K562 (cell line): ENCODE data around the gene SPECC1L. TPM values are rescaled to one million over a fixed set of nuclear protein-coding genes. Genes with fewer than 3 reads are reported as not detected.
A peak's percentile ranks its signal among the peaks of the same experiment; 100 is the strongest.

Experiments
- ATAC-seq: fragments of 200-7000 bp; cut with Tn5 transposase; 3 replicates; pipeline ENCODE4 v1.9.1; 2020; ENCODE audit warnings: moderate library complexity
- BruUV-seq: library from RNA; stranded (reverse); fragments of 400-500 nt; replicated peaks from 2 replicates; lab custom pipeline; 2021; lab: Mats Ljungman, UMichigan
- CTCF ChIA-PET: fragments of 300-600 bp; formaldehyde crosslinking; extraction: SDS; loops from one replicate; lab custom pipeline; 2021; ENCODE audit warnings: low intra/inter-chr PET ratio; lab: Yijun Ruan, JAX
- POLR2A ChIA-PET: fragments of 300-600, 350-650 bp; sonication (Branson Sonifier 250); formaldehyde crosslinking; extraction: SDS; loops from one replicate; lab custom pipeline; 2021; ENCODE audit warnings: antibody characterized with exemption, inconsistent platforms; lab: Yijun Ruan, JAX
- DNase-seq, 4 experiments: peaks; one replicate each; pipeline versions ENCODE4 v3.0.0 to v3.0.0-alpha.2; 2011 to 2018; ENCODE audit warnings: low spot score in 3 of 4, mixed read lengths in 3 of 4; ENCODE audit errors: extremely low read depth in 1 of 4
- FAIRE-seq: peaks from 2 replicates; lab custom pipeline; 2011; peaks lifted over from hg19 to GRCh38; lab: Jason Lieb, UNC
- H2AFZ ChIP-seq: 2 replicates; pipeline ENCODE4 v1.6.0; 2011; ENCODE audit warnings: low read depth, low read length, control low read depth, inconsistent platforms
- H3K27ac ChIP-seq: fragments of 200-600 bp; 3 replicates; pipeline ENCODE4 v1.8.0; 2011; ENCODE audit warnings: low read depth, mild to moderate bottlenecking, control low read depth, inconsistent platforms, low read length, moderate library complexity, mixed read lengths; ENCODE audit errors: extremely low read depth
- H3K27me3 ChIP-seq, 2 experiments: fragments of 300-600 bp in 1 of 2; 2 replicates in 1 of 2; 3 replicates in 1 of 2; pipeline versions ENCODE4 v1.6.0 to v1.8.0; 2011; ENCODE audit warnings: inconsistent platforms in 2 of 2, low read length in 2 of 2, mild to moderate bottlenecking in 1 of 2, mixed read lengths in 1 of 2, moderate library complexity in 1 of 2; ENCODE audit not compliant: control insufficient read depth in 2 of 2, insufficient read depth in 2 of 2
- H3K36me3 ChIP-seq: fragments of 300-600 bp; 3 replicates; pipeline ENCODE4 v1.8.0; 2011; ENCODE audit warnings: mild to moderate bottlenecking, low read length, inconsistent platforms; ENCODE audit not compliant: control insufficient read depth, insufficient read depth
- H3K4me1 ChIP-seq, 2 experiments: fragments of 200-600 bp in 1 of 2; replicated peaks in 1 of 2; 2 replicates in 1 of 2; 3 replicates in 1 of 2; pipeline versions ENCODE4 v1.5.1 to v1.8.0; 2011; ENCODE audit warnings: inconsistent platforms in 2 of 2, low read length in 2 of 2, mild to moderate bottlenecking in 1 of 2, mixed read lengths in 1 of 2, moderate library complexity in 1 of 2; ENCODE audit not compliant: control insufficient read depth in 2 of 2, insufficient read depth in 2 of 2
- H3K4me2 ChIP-seq: 2 replicates; pipeline ENCODE4 v1.6.1; 2011; ENCODE audit warnings: low read length, control low read depth, inconsistent platforms, mixed read lengths; ENCODE audit not compliant: insufficient read depth
- H3K4me3 ChIP-seq: fragments of 200-600 bp; sonication (generic), shearing (Covaris generic); 2 replicates; pipeline ENCODE4 v1.5.1; 2016; ENCODE audit warnings: control low read depth, inconsistent platforms
- H3K79me2 ChIP-seq: fragments of 200-600 bp; 3 replicates; pipeline ENCODE4 v1.8.0; 2011; ENCODE audit warnings: low read length, inconsistent platforms; ENCODE audit not compliant: control insufficient read depth, insufficient read depth
- H3K9ac ChIP-seq, 2 experiments: 2 replicates each; pipeline versions ENCODE4 v1.6.0 to v1.6.1; 2011; ENCODE audit warnings: low read depth in 2 of 2, low read length in 2 of 2, control low read depth in 1 of 2, inconsistent platforms in 1 of 2, mild to moderate bottlenecking in 1 of 2, mixed read lengths in 1 of 2; ENCODE audit not compliant: insufficient read depth in 1 of 2
- H3K9me1 ChIP-seq: one replicate; pipeline ENCODE4 v1.6.0; 2011; ENCODE audit warnings: inconsistent platforms, mild to moderate bottlenecking, low read length, moderate library complexity; ENCODE audit not compliant: control insufficient read depth, insufficient read depth
- H3K9me3 ChIP-seq: replicated peaks from 2 replicates; pipeline ENCODE4 v1.5.1; 2011; ENCODE audit warnings: low read depth, low read length, inconsistent platforms; ENCODE audit not compliant: control insufficient read depth, insufficient read depth
- H4K20me1 ChIP-seq: replicated peaks from 2 replicates; pipeline ENCODE4 v1.6.1; 2011; ENCODE audit warnings: low read length, inconsistent platforms, mixed read lengths; ENCODE audit not compliant: control insufficient read depth, insufficient read depth
- ASH1L ChIP-seq: fragments of 450-650 bp; IDR thresholded peaks from 2 replicates; pipeline ENCODE4 v1.6.1; 2018; ENCODE audit warnings: borderline replicate concordance, mild to moderate bottlenecking, low read depth; ENCODE audit not compliant: partially characterized antibody
- EGR1 ChIP-seq: fragments of 450-650 bp; conservative IDR thresholded peaks from 2 replicates; pipeline ENCODE4 v1.6.1; 2017; ENCODE audit warnings: mild to moderate bottlenecking
- HINFP ChIP-seq: fragments of 450-650 bp; conservative IDR thresholded peaks from 2 replicates; pipeline ENCODE4 v1.6.1; 2016; ENCODE audit warnings: missing genetic modification characterization, low read depth, mild to moderate bottlenecking, control low read depth, missing compliant biosample characterization
- HLTF ChIP-seq: fragments of 450-650 bp; IDR thresholded peaks from 2 replicates; pipeline ENCODE4 v1.6.1; 2016
- LARP7 ChIP-seq: fragments of 450-650 bp; IDR thresholded peaks from 2 replicates; pipeline ENCODE4 v1.6.1; 2016
- MYBL2 ChIP-seq, 2 experiments: fragments of 450-650 bp in 1 of 2; sonication (generic) in 1 of 2; formaldehyde crosslinking in 1 of 2; IDR thresholded peaks; 2 replicates each; pipeline versions ENCODE4 v1.6.1 to v1.8.1; 2017 to 2022; ENCODE audit warnings: borderline replicate concordance in 1 of 2, inconsistent platforms in 1 of 2, low read depth in 1 of 2, mild to moderate bottlenecking in 1 of 2, missing genetic modification reagents in 1 of 2, moderate library complexity in 1 of 2
- NFIC ChIP-seq: fragments of 450-650 bp; IDR thresholded peaks from 2 replicates; pipeline ENCODE4 v1.6.1; 2017; ENCODE audit warnings: mild to moderate bottlenecking, inconsistent platforms
- NR2F6 ChIP-seq: fragments of 450-650 bp; formaldehyde crosslinking; IDR thresholded peaks from 2 replicates; pipeline ENCODE4 v1.4.0; 2020; ENCODE audit warnings: mild to moderate bottlenecking
- NR3C1 ChIP-seq: sonication (generic); formaldehyde crosslinking; IDR thresholded peaks from 2 replicates; pipeline ENCODE4 v1.8.1; 2022; ENCODE audit warnings: missing genetic modification reagents
- SMAD1 ChIP-seq: fragments of 150-350 bp; IDR thresholded peaks from 2 replicates; pipeline ENCODE4 v1.6.1; 2014; ENCODE audit warnings: low read length, low read depth; ENCODE audit not compliant: partially characterized antibody
- TRIM25 ChIP-seq: fragments of 450-650 bp; IDR thresholded peaks from 2 replicates; pipeline ENCODE4 v1.7.0; 2016; ENCODE audit warnings: borderline replicate concordance
- ZBTB26 ChIP-seq: fragments of 450-650 bp; formaldehyde crosslinking; IDR thresholded peaks from 2 replicates; pipeline ENCODE4 v1.4.0; 2022; ENCODE audit warnings: missing genetic modification characterization
- WGBS: fragments of 100-300 bp; shearing (Covaris generic); methylation state at CpG from one replicate; pipeline ENCODE4 v1.1.6; 2016; ENCODE audit warnings: low coverage, mixed read lengths; ENCODE audit not compliant: insufficient coverage; ENCODE audit errors: missing lambda C conversion rate; 5-methylcytosine and 5-hydroxymethylcytosine counted together
- in situ Hi-C: fragments of 300-500 bp; cut with MboI; formaldehyde crosslinking; loops from 4 replicates; pipeline ENCODE4 v1.15.0; 2018; ENCODE audit warnings: inconsistent platforms, mixed read lengths
- intact Hi-C: fragments of 100-400 bp; cut with micrococcal nuclease; formaldehyde crosslinking; loops from 2 replicates; pipeline ENCODE4 v1.14.2; 2022
- polyA plus RNA-seq, 8 experiments: library from polyadenylated mRNA; depleted of rRNA in 4 of 8; stranded (reverse) in 5 of 8; unstranded in 3 of 8; fragments of >200 nt; fragmentation: Nextera tagmentation in 2 of 8; fragmentation: Illumina TruSeq in 1 of 8; extraction: Ambion mirVana in 2 of 8; extraction: Trizol in 1 of 8; gene quantifications; 2 replicates each; pipeline versions ENCODE4 v1.2.1 to v1.2.3, GENCODE V29; 2011 to 2014; ENCODE audit warnings: inconsistent platforms in 1 of 8, missing spikeins in 1 of 8
- total RNA-seq, 7 experiments: library from RNA; depleted of rRNA in 6 of 7; stranded (reverse); fragments of >200 nt in 6 of 7; fragmentation: Illumina TruSeq in 2 of 7; extraction: Trizol in 2 of 7; gene quantifications; 2 replicates each; pipeline versions ENCODE4 v1.2.1 to v1.2.3, GENCODE V29; 2011 to 2021; ENCODE audit warnings: low replicate concordance in 1 of 7
- TF ChIP-seq, protein P1 (sequence below): sonication (generic); formaldehyde crosslinking; IDR thresholded peaks from 2 replicates; pipeline ENCODE4 v1.8.1; 2023; ENCODE audit warnings: mild to moderate bottlenecking, missing genetic modification reagents
- TF ChIP-seq, protein P2 (sequence below): sonication (generic); formaldehyde crosslinking; IDR thresholded peaks from 2 replicates; pipeline ENCODE4 v1.8.0; 2022; ENCODE audit warnings: mild to moderate bottlenecking, missing genetic modification reagents

Gene SPECC1L
- total and polyA plus RNA-seq, 9 of the 15 experiments (the other 6 are each of a cell fraction or from before 2014, with no cell fraction given): 1.4 to 27.9 (median 14.5) TPM

GRCh38 chr22:24230911-24231656 lies 39.5 kb upstream of the SPECC1L start:
- WGBS: 9% methylated on average over 11 of the region's 18 CpGs
- ChIA-PET CTCF (no interaction called here), POLR2A (no interaction called here)
- Histone ChIP-seq H3K27ac (no peak overlapping the region), H4K20me1 (no peaks in the 10 kb centered on the region), H3K4me2 (no peak overlapping the region), H2AFZ (no peak overlapping the region), H3K4me1 (peaks cover 0 to 5% of the 10 kb centered on the region in 2 experiments; a peak in 2 of 5 replicates), H3K4me3 (no peak overlapping the region), H3K36me3 (no peaks in the 10 kb centered on the region), H3K9me1 (no peaks in the 10 kb centered on the region), H3K27me3 (no peaks in the 10 kb centered on the region), H3K9me3 (no peaks in the 10 kb centered on the region), H3K79me2 (no peaks in the 10 kb centered on the region), H3K9ac (peak overlapping the region in 1 of 2 experiments; percentile 9; a peak in 1 of 4 replicates)
- DNase-seq (peak; percentile 47 to 65 (median 57)), FAIRE-seq (no peak), ATAC-seq (peak; percentile 91)
- BruUV-seq: no TSS peak
- in situ Hi-C loops: no loop called here
- intact Hi-C loops: no loop called here
- TF ChIP-seq, protein P1, sequence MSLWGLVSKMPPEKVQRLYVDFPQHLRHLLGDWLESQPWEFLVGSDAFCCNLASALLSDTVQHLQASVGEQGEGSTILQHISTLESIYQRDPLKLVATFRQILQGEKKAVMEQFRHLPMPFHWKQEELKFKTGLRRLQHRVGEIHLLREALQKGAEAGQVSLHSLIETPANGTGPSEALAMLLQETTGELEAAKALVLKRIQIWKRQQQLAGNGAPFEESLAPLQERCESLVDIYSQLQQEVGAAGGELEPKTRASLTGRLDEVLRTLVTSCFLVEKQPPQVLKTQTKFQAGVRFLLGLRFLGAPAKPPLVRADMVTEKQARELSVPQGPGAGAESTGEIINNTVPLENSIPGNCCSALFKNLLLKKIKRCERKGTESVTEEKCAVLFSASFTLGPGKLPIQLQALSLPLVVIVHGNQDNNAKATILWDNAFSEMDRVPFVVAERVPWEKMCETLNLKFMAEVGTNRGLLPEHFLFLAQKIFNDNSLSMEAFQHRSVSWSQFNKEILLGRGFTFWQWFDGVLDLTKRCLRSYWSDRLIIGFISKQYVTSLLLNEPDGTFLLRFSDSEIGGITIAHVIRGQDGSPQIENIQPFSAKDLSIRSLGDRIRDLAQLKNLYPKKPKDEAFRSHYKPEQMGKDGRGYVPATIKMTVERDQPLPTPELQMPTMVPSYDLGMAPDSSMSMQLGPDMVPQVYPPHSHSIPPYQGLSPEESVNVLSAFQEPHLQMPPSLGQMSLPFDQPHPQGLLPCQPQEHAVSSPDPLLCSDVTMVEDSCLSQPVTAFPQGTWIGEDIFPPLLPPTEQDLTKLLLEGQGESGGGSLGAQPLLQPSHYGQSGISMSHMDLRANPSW (CRISPR knock-in tag): no peak
- no peak for TF ChIP-seq HLTF
- no peak for TF ChIP-seq TRIM25
- no peak for TF ChIP-seq HINFP (tag)
- TF ChIP-seq LARP7: no peak
- TF ChIP-seq EGR1: peak; percentile 16; the same call in 1 of the 2 replicates
- TF ChIP-seq, protein P2, sequence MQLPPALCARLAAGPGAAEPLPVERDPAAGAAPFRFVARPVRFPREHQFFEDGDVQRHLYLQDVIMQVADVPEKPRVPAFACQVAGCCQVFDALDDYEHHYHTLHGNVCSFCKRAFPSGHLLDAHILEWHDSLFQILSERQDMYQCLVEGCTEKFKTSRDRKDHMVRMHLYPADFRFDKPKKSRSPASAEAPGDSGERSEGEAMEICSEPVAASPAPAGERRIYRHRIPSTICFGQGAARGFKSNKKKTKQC: no peak
- TF ChIP-seq MYBL2 (IDR thresholded peaks at IDR 0.05; ENCODE audit: low read depth): no peak
- no peak for TF ChIP-seq MYBL2 (CRISPR knock-in tag; IDR thresholded peaks at IDR 0.05; ENCODE audit: borderline replicate concordance)
- TF ChIP-seq NFIC: peak; percentile 56
- no peak for TF ChIP-seq SMAD1
- TF ChIP-seq ASH1L: no peak
- TF ChIP-seq ZBTB26: no peak
- TF ChIP-seq NR2F6 (CRISPR knock-in tag): no peak
- no peak for TF ChIP-seq NR3C1 (CRISPR knock-in tag)
